GM23338 (cell line): ENCODE results near the gene SLC35F1. TPM values are rescaled to one million over a fixed set of nuclear protein-coding genes. Genes with fewer than 3 reads are reported as not detected.

ENCODE experiments used
- CREB1 ChIP-seq: fragments of 250-450 bp; sonication (Bioruptor Pico); IDR thresholded peaks from 2 replicates; pipeline ENCODE4 v1.5.0; 2020; ENCODE audit warnings: low read depth, mild to moderate bottlenecking, moderate library complexity
- EZH2 ChIP-seq: fragments of 200-600 bp; sonication (generic); IDR thresholded peaks from one replicate; pipeline ENCODE4 v1.8.0; 2017; ENCODE audit warnings: antibody characterized with exemption, mild to moderate bottlenecking, low read depth; ENCODE audit not compliant: unreplicated experiment
- EZH2phosphoT487 ChIP-seq: fragments of 200-600 bp; sonication (generic); IDR thresholded peaks from one replicate; pipeline ENCODE4 v1.8.1; 2018; ENCODE audit warnings: antibody characterized with exemption; ENCODE audit not compliant: unreplicated experiment
- JUNB ChIP-seq: IDR thresholded peaks from one replicate; pipeline ENCODE4 v1.6.1; 2016; ENCODE audit warnings: antibody characterized with exemption; ENCODE audit not compliant: unreplicated experiment
- POLR2AphosphoS5 ChIP-seq: IDR thresholded peaks from 2 replicates; pipeline ENCODE4 v1.6.1; 2016; ENCODE audit warnings: antibody characterized with exemption, low read depth
- STAT1 ChIP-seq: IDR thresholded peaks from one replicate; pipeline ENCODE4 v1.6.1; 2016; ENCODE audit warnings: antibody characterized with exemption; ENCODE audit not compliant: unreplicated experiment
- ZNF114 ChIP-seq: fragments of 250-450 bp; sonication (Bioruptor Pico); IDR thresholded peaks from 2 replicates; pipeline ENCODE4 v1.5.0; 2020; ENCODE audit warnings: mild to moderate bottlenecking, moderate library complexity
- ZNF331 ChIP-seq: fragments of 250-450 bp; sonication (Bioruptor Pico); IDR thresholded peaks from 2 replicates; pipeline ENCODE4 v1.5.0; 2020; ENCODE audit warnings: low read depth, mild to moderate bottlenecking, moderate library complexity
- polyA plus RNA-seq: library from polyadenylated mRNA; unstranded; fragments of >200 nt; fragmentation: Nextera tagmentation; extraction: Ambion mirVana; gene quantifications from 2 replicates; pipeline ENCODE4 v1.2.1, GENCODE V29; 2016
- total RNA-seq: library from RNA; depleted of rRNA; stranded (reverse); fragments of >200 nt; shearing (Covaris generic); gene quantifications from 2 replicates; pipeline ENCODE4 v1.2.3, GENCODE V29; 2014
- TF ChIP-seq, protein P1 (sequence below): fragments of 250-450 bp; sonication (Bioruptor Pico); IDR thresholded peaks from 2 replicates; pipeline ENCODE4 v1.5.0; 2020; ENCODE audit warnings: mild to moderate bottlenecking, moderate library complexity
- TF ChIP-seq, protein P2 (sequence below): IDR thresholded peaks from one replicate; pipeline ENCODE4 v1.6.1; 2018; ENCODE audit warnings: antibody characterized with exemption; ENCODE audit not compliant: unreplicated experiment
- TF ChIP-seq, protein P3 (sequence below), 2 experiments: fragments of 200-600 bp in 1 of 2; sonication (generic) in 1 of 2; conservative IDR thresholded peaks; 2 replicates each; pipeline versions ENCODE4 v1.5.1 to v1.6.1; 2016 to 2017; ENCODE audit warnings: antibody characterized with exemption in 2 of 2, low read depth in 2 of 2, mild to moderate bottlenecking in 2 of 2, moderate library complexity in 1 of 2

The SLC35F1 gene
- total and polyA plus RNA-seq, 2 experiments from 2014 or later, result 3.0 to 10.3 TPM

DNA sequence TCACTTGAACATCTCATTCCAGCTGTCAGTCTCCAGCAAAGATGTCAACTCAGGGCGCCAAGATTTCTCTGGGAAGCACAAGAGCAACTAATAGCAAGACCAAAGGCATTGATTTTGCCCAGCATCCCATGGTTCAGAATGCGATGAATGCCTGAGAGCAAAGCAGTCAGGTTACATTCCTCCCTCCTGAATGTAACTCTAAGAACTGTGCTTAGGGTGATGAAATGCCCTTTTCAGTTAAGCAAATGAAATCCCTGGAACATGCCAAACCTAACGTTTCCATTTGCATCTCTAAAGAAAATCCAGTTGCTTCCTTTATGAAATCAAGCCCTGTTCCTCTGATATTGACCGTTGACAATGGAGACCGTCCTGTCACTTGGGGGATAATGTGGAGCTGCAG lies 417.1 kb downstream of the SLC35F1 start (continued):
- TF ChIP-seq, protein P1, sequence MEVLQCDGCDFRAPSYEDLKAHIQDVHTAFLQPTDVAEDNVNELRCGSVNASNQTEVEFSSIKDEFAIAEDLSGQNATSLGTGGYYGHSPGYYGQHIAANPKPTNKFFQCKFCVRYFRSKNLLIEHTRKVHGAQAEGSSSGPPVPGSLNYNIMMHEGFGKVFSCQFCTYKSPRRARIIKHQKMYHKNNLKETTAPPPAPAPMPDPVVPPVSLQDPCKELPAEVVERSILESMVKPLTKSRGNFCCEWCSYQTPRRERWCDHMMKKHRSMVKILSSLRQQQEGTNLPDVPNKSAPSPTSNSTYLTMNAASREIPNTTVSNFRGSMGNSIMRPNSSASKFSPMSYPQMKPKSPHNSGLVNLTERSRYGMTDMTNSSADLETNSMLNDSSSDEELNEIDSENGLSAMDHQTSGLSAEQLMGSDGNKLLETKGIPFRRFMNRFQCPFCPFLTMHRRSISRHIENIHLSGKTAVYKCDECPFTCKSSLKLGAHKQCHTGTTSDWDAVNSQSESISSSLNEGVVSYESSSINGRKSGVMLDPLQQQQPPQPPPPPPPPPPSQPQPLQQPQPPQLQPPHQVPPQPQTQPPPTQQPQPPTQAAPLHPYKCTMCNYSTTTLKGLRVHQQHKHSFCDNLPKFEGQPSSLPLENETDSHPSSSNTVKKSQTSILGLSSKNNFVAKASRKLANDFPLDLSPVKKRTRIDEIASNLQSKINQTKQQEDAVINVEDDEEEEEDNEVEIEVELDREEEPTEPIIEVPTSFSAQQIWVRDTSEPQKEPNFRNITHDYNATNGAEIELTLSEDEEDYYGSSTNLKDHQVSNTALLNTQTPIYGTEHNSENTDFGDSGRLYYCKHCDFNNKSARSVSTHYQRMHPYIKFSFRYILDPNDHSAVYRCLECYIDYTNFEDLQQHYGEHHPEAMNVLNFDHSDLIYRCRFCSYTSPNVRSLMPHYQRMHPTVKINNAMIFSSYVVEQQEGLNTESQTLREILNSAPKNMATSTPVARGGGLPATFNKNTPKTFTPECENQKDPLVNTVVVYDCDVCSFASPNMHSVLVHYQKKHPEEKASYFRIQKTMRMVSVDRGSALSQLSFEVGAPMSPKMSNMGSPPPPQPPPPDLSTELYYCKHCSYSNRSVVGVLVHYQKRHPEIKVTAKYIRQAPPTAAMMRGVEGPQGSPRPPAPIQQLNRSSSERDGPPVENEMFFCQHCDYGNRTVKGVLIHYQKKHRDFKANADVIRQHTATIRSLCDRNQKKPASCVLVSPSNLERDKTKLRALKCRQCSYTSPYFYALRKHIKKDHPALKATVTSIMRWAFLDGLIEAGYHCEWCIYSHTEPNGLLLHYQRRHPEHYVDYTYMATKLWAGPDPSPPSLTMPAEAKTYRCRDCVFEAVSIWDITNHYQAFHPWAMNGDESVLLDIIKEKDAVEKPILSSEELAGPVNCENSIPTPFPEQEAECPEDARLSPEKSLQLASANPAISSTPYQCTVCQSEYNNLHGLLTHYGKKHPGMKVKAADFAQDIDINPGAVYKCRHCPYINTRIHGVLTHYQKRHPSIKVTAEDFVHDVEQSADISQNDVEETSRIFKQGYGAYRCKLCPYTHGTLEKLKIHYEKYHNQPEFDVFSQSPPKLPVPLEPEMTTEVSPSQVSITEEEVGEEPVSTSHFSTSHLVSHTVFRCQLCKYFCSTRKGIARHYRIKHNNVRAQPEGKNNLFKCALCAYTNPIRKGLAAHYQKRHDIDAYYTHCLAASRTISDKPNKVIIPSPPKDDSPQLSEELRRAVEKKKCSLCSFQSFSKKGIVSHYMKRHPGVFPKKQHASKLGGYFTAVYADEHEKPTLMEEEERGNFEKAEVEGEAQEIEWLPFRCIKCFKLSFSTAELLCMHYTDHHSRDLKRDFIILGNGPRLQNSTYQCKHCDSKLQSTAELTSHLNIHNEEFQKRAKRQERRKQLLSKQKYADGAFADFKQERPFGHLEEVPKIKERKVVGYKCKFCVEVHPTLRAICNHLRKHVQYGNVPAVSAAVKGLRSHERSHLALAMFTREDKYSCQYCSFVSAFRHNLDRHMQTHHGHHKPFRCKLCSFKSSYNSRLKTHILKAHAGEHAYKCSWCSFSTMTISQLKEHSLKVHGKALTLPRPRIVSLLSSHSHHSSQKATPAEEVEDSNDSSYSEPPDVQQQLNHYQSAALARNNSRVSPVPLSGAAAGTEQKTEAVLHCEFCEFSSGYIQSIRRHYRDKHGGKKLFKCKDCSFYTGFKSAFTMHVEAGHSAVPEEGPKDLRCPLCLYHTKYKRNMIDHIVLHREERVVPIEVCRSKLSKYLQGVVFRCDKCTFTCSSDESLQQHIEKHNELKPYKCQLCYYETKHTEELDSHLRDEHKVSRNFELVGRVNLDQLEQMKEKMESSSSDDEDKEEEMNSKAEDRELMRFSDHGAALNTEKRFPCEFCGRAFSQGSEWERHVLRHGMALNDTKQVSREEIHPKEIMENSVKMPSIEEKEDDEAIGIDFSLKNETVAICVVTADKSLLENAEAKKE, result no peak
- TF ChIP-seq STAT1 (no peak), CREB1 (CRISPR knock-in tag) (no peak), ZNF114 (CRISPR knock-in tag) (no peak), JUNB (no peak), POLR2AphosphoS5 (no peak), ZNF331 (no peak), EZH2 (no peak), EZH2phosphoT487 (no peak)
- TF ChIP-seq, protein P2, sequence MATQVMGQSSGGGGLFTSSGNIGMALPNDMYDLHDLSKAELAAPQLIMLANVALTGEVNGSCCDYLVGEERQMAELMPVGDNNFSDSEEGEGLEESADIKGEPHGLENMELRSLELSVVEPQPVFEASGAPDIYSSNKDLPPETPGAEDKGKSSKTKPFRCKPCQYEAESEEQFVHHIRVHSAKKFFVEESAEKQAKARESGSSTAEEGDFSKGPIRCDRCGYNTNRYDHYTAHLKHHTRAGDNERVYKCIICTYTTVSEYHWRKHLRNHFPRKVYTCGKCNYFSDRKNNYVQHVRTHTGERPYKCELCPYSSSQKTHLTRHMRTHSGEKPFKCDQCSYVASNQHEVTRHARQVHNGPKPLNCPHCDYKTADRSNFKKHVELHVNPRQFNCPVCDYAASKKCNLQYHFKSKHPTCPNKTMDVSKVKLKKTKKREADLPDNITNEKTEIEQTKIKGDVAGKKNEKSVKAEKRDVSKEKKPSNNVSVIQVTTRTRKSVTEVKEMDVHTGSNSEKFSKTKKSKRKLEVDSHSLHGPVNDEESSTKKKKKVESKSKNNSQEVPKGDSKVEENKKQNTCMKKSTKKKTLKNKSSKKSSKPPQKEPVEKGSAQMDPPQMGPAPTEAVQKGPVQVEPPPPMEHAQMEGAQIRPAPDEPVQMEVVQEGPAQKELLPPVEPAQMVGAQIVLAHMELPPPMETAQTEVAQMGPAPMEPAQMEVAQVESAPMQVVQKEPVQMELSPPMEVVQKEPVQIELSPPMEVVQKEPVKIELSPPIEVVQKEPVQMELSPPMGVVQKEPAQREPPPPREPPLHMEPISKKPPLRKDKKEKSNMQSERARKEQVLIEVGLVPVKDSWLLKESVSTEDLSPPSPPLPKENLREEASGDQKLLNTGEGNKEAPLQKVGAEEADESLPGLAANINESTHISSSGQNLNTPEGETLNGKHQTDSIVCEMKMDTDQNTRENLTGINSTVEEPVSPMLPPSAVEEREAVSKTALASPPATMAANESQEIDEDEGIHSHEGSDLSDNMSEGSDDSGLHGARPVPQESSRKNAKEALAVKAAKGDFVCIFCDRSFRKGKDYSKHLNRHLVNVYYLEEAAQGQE, result no peak
- TF ChIP-seq, protein P3, sequence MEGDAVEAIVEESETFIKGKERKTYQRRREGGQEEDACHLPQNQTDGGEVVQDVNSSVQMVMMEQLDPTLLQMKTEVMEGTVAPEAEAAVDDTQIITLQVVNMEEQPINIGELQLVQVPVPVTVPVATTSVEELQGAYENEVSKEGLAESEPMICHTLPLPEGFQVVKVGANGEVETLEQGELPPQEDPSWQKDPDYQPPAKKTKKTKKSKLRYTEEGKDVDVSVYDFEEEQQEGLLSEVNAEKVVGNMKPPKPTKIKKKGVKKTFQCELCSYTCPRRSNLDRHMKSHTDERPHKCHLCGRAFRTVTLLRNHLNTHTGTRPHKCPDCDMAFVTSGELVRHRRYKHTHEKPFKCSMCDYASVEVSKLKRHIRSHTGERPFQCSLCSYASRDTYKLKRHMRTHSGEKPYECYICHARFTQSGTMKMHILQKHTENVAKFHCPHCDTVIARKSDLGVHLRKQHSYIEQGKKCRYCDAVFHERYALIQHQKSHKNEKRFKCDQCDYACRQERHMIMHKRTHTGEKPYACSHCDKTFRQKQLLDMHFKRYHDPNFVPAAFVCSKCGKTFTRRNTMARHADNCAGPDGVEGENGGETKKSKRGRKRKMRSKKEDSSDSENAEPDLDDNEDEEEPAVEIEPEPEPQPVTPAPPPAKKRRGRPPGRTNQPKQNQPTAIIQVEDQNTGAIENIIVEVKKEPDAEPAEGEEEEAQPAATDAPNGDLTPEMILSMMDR (conservative IDR thresholded peaks at IDR 0.05; ENCODE audit: low read depth in 2 of 2), result no peak
